Left ventricle myocardium superior (tissue), 1 donor: ENCODE data around the gene ASRGL1. TPM values are rescaled to one million over a fixed set of nuclear protein-coding genes. Genes with fewer than 3 reads are reported as not detected.
"Not testable (repeated sequence)": the region's sequence is repeated elsewhere in the genome, so short reads cannot be mapped to it uniquely, and the experiment has no call there.

ENCODE experiments used
- ATAC-seq: fragments of 200-7000 bp; cut with Tn5 transposase; one replicate; pipeline ENCODE4 v1.9.1; 2020; ENCODE audit warnings: mild to moderate bottlenecking, moderate library complexity
- DNase-seq: peaks from one replicate; pipeline ENCODE4 v3.0.0-alpha.2; 2020
- intact Hi-C: fragments of 100-400 bp; cut with micrococcal nuclease; formaldehyde crosslinking; loops from one replicate; pipeline ENCODE4 v1.11.0; 2022
- total RNA-seq: library from RNA; stranded (reverse); fragmentation: NEBNext Ultra II Directional; extraction: Animal tissue kit (Norgen Biotek cat#: 25700); gene quantifications from one replicate; pipeline ENCODE4 v1.2.1, GENCODE V29; 2021
- donor health status: DM: no; HTN: yes; CAD: no; lungs with severe emphysema.

The ASRGL1 gene
- total RNA-seq, 1 donor from 2014 or later, result 3.1 TPM

DNA sequence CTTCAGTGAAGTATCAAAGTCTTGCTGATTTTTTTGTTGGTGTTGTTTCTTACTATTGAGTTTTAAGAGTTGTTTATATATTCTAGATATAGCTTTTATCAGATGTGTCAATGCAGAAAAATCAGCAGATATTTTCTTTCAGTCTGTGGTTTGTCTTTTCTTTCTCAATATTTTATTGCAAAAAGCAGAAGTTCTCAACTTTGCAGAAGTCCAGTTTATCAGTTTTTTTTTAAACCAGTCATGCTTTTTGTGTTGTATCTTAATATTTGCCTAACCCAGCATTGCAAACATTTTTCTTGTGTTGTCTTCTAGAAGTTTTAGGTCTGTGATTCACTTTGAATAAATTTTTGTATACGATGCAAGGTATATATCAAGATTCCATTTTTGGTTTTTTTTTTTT is 7.0 kb downstream of the ASRGL1 start:
- no peak for DNase-seq
- ATAC-seq, result no peak
- intact Hi-C loops, result no loop called here

DNA sequence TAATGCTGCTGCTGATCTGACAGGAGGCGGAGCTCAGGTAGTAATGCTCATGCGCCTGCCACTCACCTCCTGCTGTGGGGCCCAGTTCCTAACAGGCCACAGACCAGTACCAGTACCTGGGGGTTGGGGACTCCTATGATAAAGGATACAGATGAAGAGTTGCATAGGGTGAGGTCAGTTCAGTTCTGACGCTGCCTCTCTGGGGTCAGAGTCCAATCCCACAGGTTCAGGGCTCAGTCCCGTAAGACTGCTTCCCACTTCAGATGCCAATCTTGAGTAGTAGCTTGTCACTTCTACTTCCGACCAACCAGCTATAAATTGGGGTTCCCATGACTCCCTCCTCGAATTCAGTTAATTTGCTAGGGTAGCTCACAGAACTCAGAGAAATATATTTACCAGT is 8.6 kb downstream of the ASRGL1 start:
- DNase-seq (no peak), ATAC-seq (no peak)
- intact Hi-C loops, result no loop called here

DNA sequence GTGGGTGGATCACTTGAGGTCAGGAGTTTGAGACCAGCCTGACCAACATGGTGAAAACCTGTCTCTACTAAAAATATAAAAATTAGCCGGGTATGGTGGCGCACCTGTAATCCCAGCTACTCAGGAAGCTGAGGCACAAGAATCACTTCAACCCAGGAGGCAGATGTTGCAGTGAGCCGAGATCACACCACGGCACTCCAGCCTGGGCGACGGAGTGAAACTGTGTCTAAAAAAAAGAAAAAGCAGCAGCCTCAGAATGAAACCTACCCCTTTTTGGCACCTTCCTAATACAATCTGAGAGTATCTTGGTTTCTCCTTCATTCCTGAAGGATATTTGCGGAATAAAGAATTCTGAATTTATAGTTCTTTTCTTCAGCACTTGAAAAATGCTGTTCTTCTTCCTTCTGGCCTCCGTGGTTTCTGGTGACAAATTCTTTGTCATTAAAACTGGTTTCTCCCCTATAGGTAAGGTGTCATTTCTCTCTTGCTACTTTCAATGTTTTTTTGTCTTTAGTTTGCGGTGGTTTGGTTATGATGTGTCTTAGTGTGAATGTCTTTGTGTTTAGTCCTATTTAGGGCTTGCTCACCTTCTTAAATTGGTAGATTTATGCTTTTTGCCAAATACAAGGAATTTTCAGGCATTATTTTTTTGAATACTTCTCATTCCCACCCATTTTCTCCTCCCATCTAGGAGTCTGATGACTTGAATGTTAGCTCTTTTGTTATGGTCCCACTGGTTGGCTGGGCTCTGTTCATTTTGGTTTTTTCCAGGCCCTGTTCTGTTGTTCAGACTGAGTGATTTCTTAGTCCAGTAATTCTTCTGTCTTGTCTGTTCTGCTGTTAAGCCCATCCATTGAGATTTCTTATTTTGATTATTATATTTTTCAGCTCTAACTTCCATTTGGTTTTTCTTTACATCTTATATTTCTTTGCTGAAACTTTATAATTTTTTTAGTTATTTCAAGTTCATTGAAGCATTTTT is 15.4 kb downstream of the ASRGL1 start:
- DNase-seq, result no peak
- intact Hi-C loops, result no loop called here
- ATAC-seq, result no peak

DNA sequence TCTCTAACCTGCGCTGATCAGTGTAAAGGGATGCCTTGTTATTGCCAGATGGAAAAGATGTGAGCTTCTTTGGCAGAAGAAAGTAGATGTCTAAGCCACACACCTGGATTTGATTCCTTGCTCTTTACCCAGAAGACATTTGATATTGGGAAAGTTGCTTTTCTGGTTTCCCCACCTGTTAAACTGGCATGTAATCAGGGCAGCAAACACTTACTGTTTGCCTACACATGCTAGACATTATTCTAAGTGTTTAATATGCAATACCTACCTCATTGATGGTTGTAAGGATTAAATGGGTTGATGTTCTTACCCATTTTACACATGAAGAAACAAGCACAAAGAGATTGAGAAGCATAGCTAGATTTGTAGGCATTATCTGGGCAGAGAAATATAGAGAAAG is 16.6 kb downstream of the ASRGL1 start:
- ATAC-seq, result no peak
- DNase-seq, result no peak
- intact Hi-C loops, result no loop called here

DNA sequence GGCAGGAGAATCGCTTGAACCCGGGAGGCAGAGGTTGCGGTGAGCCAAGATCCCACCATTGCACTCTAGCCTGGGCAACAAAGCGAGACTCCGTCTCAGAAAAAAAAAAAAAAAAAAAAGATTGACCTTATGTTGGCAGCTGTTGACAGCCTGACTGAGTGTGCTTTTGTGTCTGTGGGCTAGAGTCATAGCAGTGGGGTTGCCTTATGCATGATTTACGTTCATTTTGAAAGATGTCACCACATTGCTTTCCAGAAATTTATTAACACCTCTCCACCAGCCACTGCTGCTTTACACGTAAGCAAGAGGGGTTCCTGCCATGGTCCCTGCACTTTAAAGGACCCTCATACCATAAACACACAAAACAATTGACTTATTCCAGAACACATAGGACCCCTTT is 21.0 kb downstream of the ASRGL1 start:
- intact Hi-C loops, result no loop called here
- ATAC-seq (no peak), DNase-seq (no peak)

DNA sequence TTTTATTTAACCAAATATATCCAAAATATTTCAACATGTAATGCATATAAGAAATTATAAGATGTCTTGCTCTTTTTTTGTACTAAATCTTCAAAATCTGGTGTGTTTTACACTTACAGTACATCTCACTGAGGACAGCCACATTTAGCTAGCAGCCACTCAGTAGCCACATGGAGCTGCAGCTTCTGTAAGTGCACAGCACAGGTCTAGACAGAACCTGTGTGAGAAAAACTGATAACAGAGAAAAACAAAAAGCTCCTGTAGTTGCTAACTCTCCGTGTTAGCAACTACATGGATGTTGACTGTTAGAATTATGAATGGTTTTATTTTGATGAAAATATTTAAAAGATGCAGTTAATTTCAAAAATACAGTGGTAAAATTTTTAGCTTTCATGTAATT is 22.2 kb downstream of the ASRGL1 start:
- ATAC-seq (no peak), DNase-seq (no peak)
- intact Hi-C loops, result no loop called here

DNA sequence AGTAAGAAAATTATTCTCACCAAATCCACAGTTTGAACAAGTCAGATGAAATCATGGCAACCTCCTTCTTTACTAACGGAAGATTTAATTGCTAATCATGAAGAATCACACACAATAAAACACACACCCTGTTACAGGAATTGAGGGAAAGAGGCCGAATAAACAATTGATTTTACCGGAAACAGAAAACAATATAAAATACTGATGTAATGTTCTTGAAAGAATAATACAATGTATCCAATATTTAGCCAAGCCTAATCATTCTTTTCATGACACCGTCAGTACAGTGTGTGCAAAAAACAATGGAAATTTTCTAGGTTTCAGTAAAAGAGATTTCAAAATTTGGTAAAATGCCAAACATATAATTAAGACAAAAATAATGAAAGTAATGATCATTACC is 23.4 kb downstream of the ASRGL1 start:
- ATAC-seq, result no peak

DNA sequence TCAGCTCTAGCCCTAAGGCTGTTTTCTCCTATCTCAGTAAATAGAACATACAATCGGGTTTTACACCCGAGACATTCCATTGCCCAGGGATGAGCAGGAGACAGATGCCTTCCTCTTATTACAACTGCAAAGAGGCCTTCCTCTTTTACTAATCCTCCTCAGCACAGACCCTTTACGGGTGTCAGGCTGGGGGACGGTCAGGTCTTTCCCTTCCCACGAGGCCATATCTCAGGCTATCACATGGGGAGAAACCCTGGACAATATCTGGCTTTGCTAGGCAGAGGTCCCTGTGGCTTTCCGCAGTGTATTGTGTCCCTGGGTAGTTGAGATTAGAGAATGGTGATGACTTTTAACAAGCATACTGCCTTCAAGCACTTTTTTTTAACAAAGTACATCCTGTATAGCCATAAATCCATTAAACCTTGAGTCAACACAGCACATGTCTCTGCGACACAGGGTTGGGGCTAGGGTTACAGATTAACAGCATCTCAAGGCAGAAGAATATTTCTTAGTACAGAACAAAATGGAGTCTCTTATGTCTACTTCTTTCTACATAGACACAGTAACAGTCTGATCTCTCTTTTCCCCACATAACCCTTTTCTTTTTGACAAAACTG is 31.7 kb downstream of the ASRGL1 start:
- DNase-seq, ATAC-seq, intact Hi-C loops: not testable (repeated sequence)

More for the DNA sequence above, 23.4 kb downstream of the ASRGL1 start:
- intact Hi-C loops, result no loop called here
- no peak for DNase-seq

DNA sequence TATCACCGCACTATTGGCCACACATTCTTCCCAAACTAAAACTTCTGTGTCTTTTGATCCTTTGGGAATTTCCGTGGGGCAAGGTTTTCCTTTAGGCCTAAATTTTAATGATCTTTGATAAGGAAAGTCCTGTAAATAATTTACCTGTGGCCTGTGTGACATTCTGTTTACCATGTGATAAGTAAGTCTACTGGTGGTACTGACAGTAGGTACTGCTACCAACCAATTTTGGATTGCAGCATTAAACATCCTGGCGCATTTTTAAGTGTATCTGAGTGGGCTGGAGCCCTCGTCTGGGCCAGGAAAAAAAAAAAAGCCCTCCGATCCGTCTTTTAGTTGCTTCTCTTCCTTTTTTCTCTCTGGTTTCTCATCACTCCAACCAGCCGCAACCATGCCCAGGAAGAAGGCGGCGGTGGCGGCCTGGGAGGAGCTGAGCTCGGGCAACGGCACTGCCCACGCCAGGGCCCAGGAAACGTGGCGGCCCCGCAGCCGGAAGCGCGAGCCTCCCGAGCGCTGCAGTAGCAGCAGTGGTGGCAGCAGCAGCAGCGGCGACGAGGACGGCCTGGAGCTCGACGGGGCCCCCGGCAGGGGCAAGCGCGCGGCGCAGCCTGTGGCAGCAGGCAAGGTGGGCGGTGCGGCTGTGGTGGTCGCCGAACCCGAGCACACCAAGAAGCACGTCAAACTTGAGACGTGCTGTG is 33.6 kb downstream of the ASRGL1 start:
- ATAC-seq (peak; percentile 36), DNase-seq (peak; percentile 50)
- intact Hi-C loops, result no loop called here

DNA sequence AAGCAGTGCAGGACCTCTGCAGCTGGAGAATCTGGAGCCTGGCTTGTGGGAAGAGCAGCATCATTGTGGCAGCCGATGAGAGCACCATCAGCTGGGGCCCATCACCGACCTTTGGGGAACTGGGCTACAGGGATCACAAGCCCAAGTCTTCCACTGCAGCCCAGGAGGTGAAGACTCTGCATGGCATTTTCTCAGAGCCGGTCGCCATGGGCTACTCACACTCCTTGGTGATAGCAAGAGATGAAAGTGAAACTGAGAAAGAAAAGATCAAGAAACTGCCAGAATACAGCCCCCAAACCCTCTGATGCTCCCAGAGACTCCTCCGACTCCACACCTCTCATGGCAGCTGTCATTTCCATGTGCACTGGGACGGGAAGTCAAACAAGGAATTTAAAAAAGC is 35.6 kb downstream of the ASRGL1 start:
- intact Hi-C loops, result no loop called here
- DNase-seq (no peak), ATAC-seq (no peak)

DNA sequence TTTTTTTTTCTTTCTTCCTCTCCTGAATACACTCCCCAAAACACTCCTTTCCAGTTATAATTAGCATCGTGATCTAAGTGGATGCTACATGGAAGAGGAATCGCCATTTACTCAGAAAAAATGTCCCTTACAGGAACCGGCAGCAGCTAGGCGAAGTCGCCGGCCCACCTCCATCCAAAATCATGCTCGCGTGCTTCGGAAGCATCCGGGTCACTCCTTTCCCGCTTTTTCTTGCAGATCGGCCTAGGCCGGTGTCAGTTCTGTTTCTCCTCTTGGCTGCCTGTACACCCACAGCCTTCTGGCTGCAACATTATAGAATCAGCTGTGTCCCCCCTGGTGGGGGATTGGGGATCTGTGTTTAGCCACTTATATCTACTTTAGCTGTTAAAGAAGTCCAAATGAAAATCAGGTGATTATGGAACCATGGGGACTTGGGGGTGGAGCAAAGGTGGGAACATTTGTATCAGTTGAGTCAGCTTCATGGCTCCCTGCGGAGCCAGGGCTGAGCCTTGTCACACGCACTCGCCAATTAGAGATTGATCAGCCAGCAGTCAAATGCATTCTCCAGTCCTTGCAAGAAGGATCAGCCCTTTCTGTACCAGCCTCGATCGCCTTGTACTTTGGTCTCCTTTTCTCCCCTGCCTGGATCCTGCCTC is 36.3 kb downstream of the ASRGL1 start:
- intact Hi-C loops, result no loop called here
- no peak for ATAC-seq
- DNase-seq, result no peak

DNA sequence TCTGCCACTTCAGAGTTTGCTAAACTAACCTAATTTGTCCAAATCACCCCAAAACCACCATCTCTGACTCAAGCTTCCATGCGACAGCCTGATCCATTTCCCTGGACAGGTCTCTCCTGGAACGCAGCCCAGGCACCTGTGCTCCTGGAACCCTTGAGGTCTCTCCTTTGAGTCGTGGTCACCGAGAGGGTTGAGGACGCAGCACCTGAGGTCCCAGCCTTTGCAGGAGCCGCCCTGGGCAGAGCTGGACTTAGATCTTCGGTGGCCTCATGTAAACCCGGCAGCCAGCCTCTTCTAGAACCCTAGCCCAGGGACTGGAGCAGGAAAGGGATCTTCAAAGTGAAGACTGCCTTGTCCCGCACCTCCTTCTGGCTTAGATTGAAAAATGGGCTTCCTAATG is 37.6 kb downstream of the ASRGL1 start:
- ATAC-seq, result no peak
- intact Hi-C loops, result no loop called here
- no peak for DNase-seq

DNA sequence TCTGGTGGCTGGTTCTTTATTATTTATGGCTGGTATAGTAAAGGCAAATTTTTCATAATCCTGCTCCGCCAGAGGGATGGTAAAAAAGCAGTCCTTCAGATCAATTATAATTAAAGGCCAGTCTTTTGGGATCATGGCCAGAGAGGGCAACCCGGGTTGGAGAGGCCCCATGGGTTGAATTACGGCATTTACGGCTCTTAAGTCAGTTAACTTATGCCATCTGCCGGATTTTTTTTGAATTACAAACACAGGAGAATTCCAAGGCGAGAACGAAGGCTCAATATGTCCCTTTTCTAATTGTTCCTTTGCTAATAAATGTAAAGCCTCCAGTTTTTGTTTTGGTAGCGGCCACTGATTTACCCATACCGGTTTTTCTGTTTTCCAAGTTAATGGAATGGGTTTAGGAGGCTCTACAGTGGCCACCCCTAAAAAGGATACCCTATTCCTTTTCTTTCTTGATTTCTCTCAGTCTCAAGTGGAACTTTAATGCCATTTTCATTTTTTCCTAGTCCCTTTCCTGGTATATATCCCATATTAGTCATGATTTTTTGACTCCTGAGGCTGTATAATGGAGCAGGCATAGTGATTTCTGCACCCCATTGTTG is 41.3 kb downstream of the ASRGL1 start:
- intact Hi-C loops, DNase-seq, ATAC-seq: not testable (repeated sequence)

DNA sequence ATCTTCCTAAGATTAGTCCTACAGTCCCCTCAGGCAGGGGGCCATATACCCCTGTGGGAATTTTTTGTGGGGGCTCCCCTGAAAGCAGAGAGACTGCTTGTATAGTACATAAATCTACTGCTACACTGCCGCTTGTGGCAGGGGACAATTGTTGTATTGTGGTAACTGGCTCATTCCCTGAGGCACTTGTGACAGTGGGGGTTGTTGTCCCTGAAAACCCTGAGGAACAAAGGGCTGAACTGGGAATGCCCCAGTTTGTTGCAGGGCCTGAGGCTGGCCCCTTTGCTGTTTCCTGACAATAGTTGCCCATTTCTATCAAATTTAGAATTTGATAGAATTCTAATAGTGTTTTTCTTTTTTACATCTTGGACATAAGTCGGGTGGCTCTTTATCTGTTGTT is 42.3 kb downstream of the ASRGL1 start:
- ATAC-seq, intact Hi-C loops: not testable (repeated sequence)

DNA sequence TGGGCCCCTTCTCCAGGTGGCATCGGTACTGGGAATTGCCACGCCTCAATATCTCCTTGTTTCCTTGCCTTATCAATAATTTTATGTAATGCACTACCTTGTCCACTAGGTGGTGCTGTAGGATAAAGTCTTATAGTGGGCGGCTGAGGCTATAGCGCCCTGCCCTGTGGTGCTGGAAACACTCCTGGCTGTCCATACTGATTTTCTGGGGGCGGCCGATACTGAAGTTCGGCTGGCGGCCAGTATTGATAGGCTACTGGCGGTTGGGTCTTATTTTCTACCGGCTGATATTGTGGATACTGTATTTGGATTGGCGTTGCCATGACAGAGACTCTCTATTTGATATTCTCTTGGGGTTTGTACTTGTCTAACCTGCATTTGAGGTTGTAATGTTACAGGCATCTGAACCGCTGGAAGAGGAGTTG is 43.6 kb downstream of the ASRGL1 start:
- peak; percentile 51 for DNase-seq

More for the DNA sequence above, 42.3 kb downstream of the ASRGL1 start:
- DNase-seq, result not testable (repeated sequence)

DNA sequence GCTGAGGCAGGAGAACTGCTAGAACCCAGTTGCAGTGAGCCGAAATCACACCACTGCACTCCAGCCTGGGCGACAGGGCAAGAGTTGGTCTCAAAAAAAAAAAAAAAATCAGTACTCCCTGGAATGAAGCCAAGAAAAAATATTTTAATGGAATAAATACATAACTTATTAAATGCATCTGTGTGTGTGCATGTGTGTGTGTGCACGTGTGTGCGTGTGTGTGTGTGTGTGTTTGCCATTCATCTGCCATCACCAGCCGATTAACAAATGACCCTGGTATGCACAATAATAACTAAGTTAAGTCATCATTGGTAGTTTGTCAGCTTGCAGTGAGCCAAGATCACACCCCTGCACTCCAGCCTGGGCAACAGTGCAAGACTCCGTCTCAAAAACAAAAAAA is 46.6 kb downstream of the ASRGL1 start:
- DNase-seq, result no peak
- ATAC-seq, result no peak
- intact Hi-C loops, result no loop called here

More for the DNA sequence above, 43.6 kb downstream of the ASRGL1 start:
- ATAC-seq, result peak; percentile 80
- intact Hi-C loops, result not testable (repeated sequence)

DNA sequence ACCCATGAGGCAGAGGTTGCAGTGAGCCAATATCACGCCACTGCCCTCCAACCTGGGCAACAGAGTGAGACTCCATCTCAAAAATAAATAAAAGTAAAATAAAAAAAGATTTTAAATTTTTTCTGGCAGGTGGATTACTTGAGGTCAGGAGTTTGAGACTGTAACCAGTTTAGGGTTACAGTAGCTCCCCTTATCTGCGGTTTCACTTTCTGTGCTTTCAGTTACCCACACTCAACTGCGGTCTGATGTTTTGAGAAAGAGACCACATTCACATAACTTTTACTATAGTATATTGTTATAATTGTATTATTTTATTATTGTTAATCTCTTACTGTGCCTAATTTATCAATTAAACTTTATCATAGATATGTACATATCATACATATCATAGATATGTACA is 48.8 kb downstream of the ASRGL1 start:
- intact Hi-C loops, DNase-seq, ATAC-seq: not testable (repeated sequence)

DNA sequence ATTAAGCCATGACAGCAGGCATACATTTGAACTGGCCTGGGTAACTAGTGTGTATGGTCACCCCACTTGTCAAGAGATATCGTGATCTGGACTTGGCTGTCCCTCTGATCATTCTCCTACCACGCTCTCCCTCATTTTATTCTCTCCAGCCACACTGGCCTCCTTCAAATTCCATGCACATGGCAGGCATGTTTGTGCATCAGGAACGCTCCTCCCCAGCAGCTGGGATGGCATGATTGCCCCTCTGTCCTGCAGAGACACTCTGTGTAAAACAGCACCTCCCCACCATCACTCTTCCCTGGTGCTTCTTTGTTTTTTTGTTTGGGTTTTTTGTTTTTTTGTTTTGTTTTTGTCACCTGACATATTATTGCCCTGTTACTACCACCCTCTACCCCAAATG is 50.1 kb downstream of the ASRGL1 start:
- ATAC-seq (no peak), DNase-seq (no peak)
- intact Hi-C loops, result no loop called here

DNA sequence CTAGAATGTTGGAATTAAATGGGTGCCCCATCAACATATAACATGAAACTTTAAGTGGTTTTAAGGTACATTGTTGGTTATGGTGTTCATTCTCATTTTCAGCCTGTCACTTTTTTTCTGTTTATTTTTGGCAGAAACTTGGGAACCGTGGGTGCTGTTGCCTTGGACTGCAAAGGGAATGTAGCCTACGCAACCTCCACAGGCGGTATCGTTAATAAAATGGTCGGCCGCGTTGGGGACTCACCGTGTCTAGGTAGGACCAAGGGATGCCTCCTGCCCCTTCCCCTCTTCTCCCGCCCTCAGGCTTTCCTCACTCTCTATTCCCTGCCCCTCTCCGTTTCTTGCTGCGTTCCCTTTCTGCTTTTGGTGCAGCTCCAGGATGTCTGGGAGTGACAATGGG is 51.8 kb downstream of the ASRGL1 start:
- DNase-seq (no peak), ATAC-seq (no peak)
- intact Hi-C loops, result no loop called here
